Measurements from ENCODE around the gene NEURL4.

Gene NEURL4

GRCh38 chr17:7318121-7318860, 10.8 kb downstream of the NEURL4 start:
- TF ChIP-seq CTCF (IDR thresholded peaks at IDR 0.05; ENCODE audit: control extremely low read depth, extremely low read depth, low read depth, missing control alignments) = no peak
- POLR2A ChIA-PET = interaction anchor here (0.5 kb wide), 1 partner anchor 255 kb away, joined by 3 read pairs; no protein-coding TSS in a partner anchor
- CTCF ChIA-PET = interaction anchor here (0.8 kb wide), 1 partner anchor 37 kb away, joined by 3 read pairs; the partner anchor contains the start of gene TMEM95

GRCh38 chr17:7317161-7317803, 11.9 kb downstream of the NEURL4 start:
- TF ChIP-seq CTCF (IDR thresholded peaks at IDR 0.05; ENCODE audit: control extremely low read depth, extremely low read depth, low read depth, missing control alignments) = no peak
- POLR2A ChIA-PET = interaction anchor here (0.7 kb wide), 1 partner anchor 13 kb away, joined by 3 read pairs; no protein-coding TSS in a partner anchor
- no peak for DNase-seq (ENCODE audit: extremely low spot score)
- CTCF ChIA-PET = interaction anchor here (0.8 to 1.1 kb wide), 2 partner anchors 29 to 38 kb away, joined by 3 read pairs; partner anchors contain the start of gene TMEM95

More at GRCh38 chr17:7318121-7318860, 10.8 kb downstream of the NEURL4 start:
- DNase-seq (ENCODE audit: extremely low spot score) = no peak

- ChIA-PET POLR2A (interaction anchor here (0.5 to 1.3 kb wide), 2 partner anchors 10 to 14 kb away, joined by 4 to 6 read pairs; partner anchors contain the start of gene NEURL4), CTCF (interaction anchor here (1.9 to 4.2 kb wide), 3 partner anchors 9 to 19 kb away, joined by 4 to 32 read pairs (median 19); no protein-coding TSS in a partner anchor)
- DNase-seq (ENCODE audit: extremely low spot score) = no peak
- TF ChIP-seq CTCF (IDR thresholded peaks at IDR 0.05; ENCODE audit: control extremely low read depth, extremely low read depth, low read depth, missing control alignments) = no peak
Measured at GRCh38 chr17:7315570-7316235, 13.4 kb downstream of the NEURL4 start.

GRCh38 chr17:7314719-7315569, 14.2 kb downstream of the NEURL4 start, which contains the start of gene GPS2:
GPS2 (minus strand) TSS chr17:7315360; CDS start chr17:7315052, 308 bp downstream.
- peak; percentile 95 for DNase-seq (ENCODE audit: extremely low spot score)
- ChIA-PET CTCF (interaction anchor here (1.1 to 4.2 kb wide), 4 partner anchors 10 to 19 kb away, joined by 3 to 32 read pairs (median 12); no protein-coding TSS in a partner anchor), POLR2A (interaction anchor here (0.5 to 1.9 kb wide), 4 partner anchors 9 to 89 kb away, joined by 4 to 6 read pairs (median 4); partner anchors contain the start of genes NEURL4 and TMEM256)
- TF ChIP-seq CTCF (IDR thresholded peaks at IDR 0.05; ENCODE audit: control extremely low read depth, extremely low read depth, low read depth, missing control alignments) = no peak

GRCh38 chr17:7313890-7314718, 15.0 kb downstream of the NEURL4 start:
- POLR2A ChIA-PET = interaction anchor here (1.7 to 1.9 kb wide), 2 partner anchors 15 to 90 kb away, joined by 4 to 5 read pairs; partner anchors contain the start of genes NEURL4 and TMEM256
- CTCF ChIA-PET = interaction anchor here (1.0 to 4.2 kb wide), 7 partner anchors 8 to 41 kb away, joined by 3 to 32 read pairs (median 4); partner anchors contain the start of gene TMEM95
- no peak for TF ChIP-seq CTCF (IDR thresholded peaks at IDR 0.05; ENCODE audit: control extremely low read depth, extremely low read depth, low read depth, missing control alignments)
- no peak for DNase-seq (ENCODE audit: extremely low spot score)
